HCT116 (cell line): Measurements from ENCODE around the gene MYOF. TPM values are rescaled to one million over a fixed set of nuclear protein-coding genes. Genes with fewer than 3 reads are reported as not detected.
"Not testable (repeated sequence)": the region's sequence is repeated elsewhere in the genome, so short reads cannot be mapped to it uniquely, and the experiment has no call there.

Source experiments
- ATAC-seq: fragments of 200-7000 bp; cut with Tn5 transposase; 2 replicates; pipeline ENCODE4 v1.9.1; 2020; ENCODE audit warnings: mild to moderate bottlenecking, moderate library complexity
- BruUV-seq: library from RNA; stranded (reverse); fragments of 400-500 nt; replicated peaks from 2 replicates; lab custom pipeline; 2021; lab: Mats Ljungman, UMichigan
- CTCF ChIA-PET: fragments of 300-600 bp; sonication (Branson Sonifier 250); formaldehyde crosslinking; loops from one replicate; lab custom pipeline; 2021; ENCODE audit warnings: antibody characterized with exemption; lab: Charles Lee
- POLR2A ChIA-PET: fragments of 300-600, 350-600 bp; sonication (Branson Sonifier 250); formaldehyde crosslinking; loops from one replicate; lab custom pipeline; 2021; ENCODE audit warnings: antibody characterized with exemption; lab: Charles Lee
- RAD21 ChIA-PET, 2 experiments: fragments of 300-600 bp; sonication (Branson Sonifier 250); formaldehyde crosslinking; loops; one replicate each; lab custom pipeline; 2023; ENCODE audit warnings: low total read pairs in 2 of 2; ENCODE audit not compliant: uncharacterized antibody in 2 of 2, unreplicated experiment in 2 of 2, low non-redundant PET in 1 of 2; lab: Charles Lee
- DNase-seq: peaks from one replicate; pipeline ENCODE4 v3.0.0-alpha.2; 2010; ENCODE audit warnings: low read depth, low spot score
- H2AFZ ChIP-seq: fragments of 200-600 bp; shearing (Covaris generic), sonication (generic); 2 replicates; pipeline ENCODE4 v1.6.1; 2017; ENCODE audit warnings: low read depth, mixed run types, mixed read lengths, antibody characterized with exemption, low read length; ENCODE audit not compliant: poor library complexity, severe bottlenecking
- H3K27ac ChIP-seq: 2 replicates; pipeline ENCODE4 v1.5.1; 2012; ENCODE audit warnings: low read depth, low read length
- H3K27me3 ChIP-seq: fragments of 200-600 bp; sonication (generic); 2 replicates; pipeline ENCODE4 v1.6.1; 2016; ENCODE audit warnings: mixed run types, low read length, mixed read lengths; ENCODE audit not compliant: insufficient read depth
- H3K36me3 ChIP-seq, 2 experiments: fragments of 200-500 bp in 1 of 2; fragments of 200-600 bp in 1 of 2; sonication (Bioruptor generic) in 1 of 2; sonication (generic) in 1 of 2; 2 replicates each; pipeline versions ENCODE4 v1.5.1 to v1.6.1; 2014 to 2016; ENCODE audit warnings: low read length in 2 of 2, inconsistent platforms in 1 of 2, mixed read lengths in 1 of 2, mixed run types in 1 of 2; ENCODE audit not compliant: insufficient read depth in 2 of 2, control insufficient read depth in 1 of 2
- H3K4me1 ChIP-seq, 2 experiments: fragments of 200-600 bp in 1 of 2; sonication (generic) in 1 of 2; 2 replicates each; pipeline versions ENCODE4 v1.5.1 to v1.6.1; 2012 to 2017; ENCODE audit warnings: low read length in 2 of 2, inconsistent platforms in 1 of 2, mild to moderate bottlenecking in 1 of 2, mixed read lengths in 1 of 2, mixed run types in 1 of 2, moderate library complexity in 1 of 2; ENCODE audit not compliant: insufficient read depth in 2 of 2, control insufficient read depth in 1 of 2
- H3K4me2 ChIP-seq: fragments of 200-600 bp; sonication (generic); 2 replicates; pipeline ENCODE4 v1.6.1; 2017; ENCODE audit warnings: mixed run types, low read length, mixed read lengths
- H3K4me3 ChIP-seq, 2 experiments: fragments of 200-600 bp in 1 of 2; sonication (generic) in 1 of 2; replicated peaks in 1 of 2; 2 replicates each; pipeline ENCODE4 v1.5.1; 2011 to 2016; ENCODE audit warnings: low read length in 2 of 2, control low read depth in 1 of 2, low read depth in 1 of 2, mild to moderate bottlenecking in 1 of 2, mixed read lengths in 1 of 2, mixed run types in 1 of 2
- H3K79me2 ChIP-seq: fragments of 200-600 bp; sonication (generic); 2 replicates; pipeline ENCODE4 v1.6.1; 2017; ENCODE audit warnings: mild to moderate bottlenecking, mixed run types, low read length, moderate library complexity, mixed read lengths; ENCODE audit not compliant: insufficient read depth
- H3K9ac ChIP-seq: fragments of 200-600 bp; sonication (generic); 2 replicates; pipeline ENCODE4 v1.6.1; 2016; ENCODE audit warnings: low read length, mixed read lengths
- H3K9me2 ChIP-seq: fragments of 200-600 bp; sonication (generic), shearing (Covaris generic); 2 replicates; pipeline ENCODE4 v1.6.1; 2017; ENCODE audit warnings: mixed run types, mild to moderate bottlenecking, moderate library complexity; ENCODE audit not compliant: insufficient read depth
- H3K9me3 ChIP-seq, 2 experiments: fragments of 200-500 bp in 1 of 2; fragments of 200-600 bp in 1 of 2; sonication (Bioruptor generic) in 1 of 2; sonication (generic) in 1 of 2; 2 replicates each; pipeline ENCODE4 v1.6.1; 2014 to 2017; ENCODE audit warnings: low read length in 2 of 2, mixed read lengths in 2 of 2, inconsistent platforms in 1 of 2, low read depth in 1 of 2, mild to moderate bottlenecking in 1 of 2, mixed run types in 1 of 2, moderate library complexity in 1 of 2; ENCODE audit not compliant: control insufficient read depth in 1 of 2, insufficient read depth in 1 of 2
- H4K20me1 ChIP-seq: fragments of 200-600 bp; sonication (generic), shearing (Covaris generic); 2 replicates; pipeline ENCODE4 v1.6.1; 2017; ENCODE audit warnings: mixed run types, mild to moderate bottlenecking, moderate library complexity; ENCODE audit not compliant: insufficient read depth
- EZH2 ChIP-seq: fragments of 200-600 bp; sonication (generic); IDR thresholded peaks from 2 replicates; pipeline ENCODE4 v1.6.1; 2017; ENCODE audit warnings: antibody characterized with exemption, mixed run types
- MAX ChIP-seq: IDR thresholded peaks from 2 replicates; pipeline ENCODE4 v1.6.1; 2012
- SIN3A ChIP-seq: IDR thresholded peaks from 2 replicates; pipeline ENCODE4 v1.6.1; 2012; ENCODE audit warnings: low read depth
- SP1 ChIP-seq: IDR thresholded peaks from 2 replicates; pipeline ENCODE4 v1.6.1; 2012; ENCODE audit warnings: low read depth
- intact Hi-C: fragments of 100-400 bp; cut with micrococcal nuclease; formaldehyde crosslinking; loops from 2 replicates; pipeline ENCODE4 v1.10.0; 2022
- total RNA-seq: library from RNA; stranded (reverse); gene quantifications from one replicate; pipeline ENCODE4 v1.2.1, GENCODE V29; 2021; ENCODE audit not compliant: unreplicated experiment

Gene MYOF
- total RNA-seq, 1 experiment from 2014 or later = 250 TPM

DNA sequence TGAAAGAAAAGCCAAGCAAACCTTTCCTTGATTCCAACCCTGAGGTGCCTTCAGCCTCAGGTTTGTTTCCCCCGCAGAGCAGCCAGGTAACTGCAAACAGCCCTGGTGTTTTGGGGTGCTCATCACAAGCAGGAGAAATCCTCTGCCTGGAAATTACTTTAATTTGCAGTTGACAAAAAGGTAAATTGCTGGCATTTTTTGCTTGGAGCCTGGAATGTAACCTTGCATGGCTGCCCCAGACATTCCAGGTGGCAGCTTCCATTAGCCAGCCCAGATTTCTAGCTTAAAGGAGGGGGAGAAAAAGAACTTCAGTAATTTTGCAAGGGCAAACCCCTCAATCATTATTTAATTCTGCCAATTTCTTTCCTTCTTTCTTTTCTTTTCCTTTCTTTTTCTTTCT is 194.4 kb downstream of the MYOF start:
- no peaks in the 10 kb centered on the region for H3K9me2 ChIP-seq
- H3K27ac ChIP-seq = no peak overlapping the region
- POLR2A ChIA-PET = no interaction called here
- ATAC-seq = no peak
- CTCF ChIA-PET = no interaction called here
- no peaks in the 10 kb centered on the region for H3K27me3 ChIP-seq
- H3K79me2 ChIP-seq = no peaks in the 10 kb centered on the region
- H3K4me3 ChIP-seq = no peak overlapping the region
- no peak overlapping the region for H3K9ac ChIP-seq
- no peak overlapping the region for H3K4me2 ChIP-seq
- BruUV-seq = no TSS peak
- H3K4me1 ChIP-seq = peaks cover 5 to 20% of the 10 kb centered on the region in 2 experiments
- no peaks in the 10 kb centered on the region for H4K20me1 ChIP-seq
- no peak overlapping the region for H2AFZ ChIP-seq
- TF ChIP-seq EZH2 (no peak), SIN3A (no peak), SP1 (no peak), MAX (no peak)
- intact Hi-C loops = loop anchor here (2.0 kb wide), 1 partner anchor 171 kb away; no protein-coding TSS in a partner anchor
- DNase-seq = no peak
- RAD21 ChIA-PET = no interaction called here
- no peaks in the 10 kb centered on the region for H3K9me3 ChIP-seq
- H3K36me3 ChIP-seq = no peaks in the 10 kb centered on the region

DNA sequence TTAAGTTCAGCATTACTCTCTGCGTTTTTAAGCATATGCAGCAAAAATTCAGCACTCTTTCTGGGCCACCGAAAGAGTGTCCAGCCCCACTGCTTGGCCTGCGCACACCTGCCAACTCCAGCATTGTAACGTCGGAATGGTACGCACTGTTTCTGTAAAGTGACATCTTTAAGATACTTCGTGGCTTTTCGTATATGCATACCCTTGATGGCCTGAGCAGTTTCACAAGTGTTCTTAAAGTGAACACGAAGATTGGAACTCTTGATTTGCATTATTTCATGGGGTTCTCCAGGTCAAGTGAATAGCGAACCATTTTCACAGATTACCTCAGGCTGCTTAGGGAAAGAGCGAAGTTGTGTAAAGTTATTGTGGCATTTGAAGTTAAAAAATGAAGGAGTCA is 197.9 kb downstream of the MYOF start:
- H3K27me3 ChIP-seq, H3K9me2 ChIP-seq, H3K4me2 ChIP-seq, H3K9ac ChIP-seq, H3K4me3 ChIP-seq, H3K27ac ChIP-seq, H2AFZ ChIP-seq, BruUV-seq, H3K79me2 ChIP-seq, ATAC-seq, H3K9me3 ChIP-seq, RAD21 ChIA-PET, DNase-seq, intact Hi-C loops, H3K4me1 ChIP-seq, CTCF ChIA-PET, H3K36me3 ChIP-seq, POLR2A ChIA-PET, H4K20me1 ChIP-seq: not testable (repeated sequence)
